K562 (cell line): ENCODE data around the gene SNCG. TPM values are rescaled to one million over a fixed set of nuclear protein-coding genes. Genes with fewer than 3 reads are reported as not detected.
"Not testable (repeated sequence)": the region's sequence is repeated elsewhere in the genome, so short reads cannot be mapped to it uniquely, and the experiment has no call there.

ENCODE experiments used
- ATAC-seq: fragments of 200-7000 bp; cut with Tn5 transposase; 3 replicates; pipeline ENCODE4 v1.9.1; 2020; ENCODE audit warnings: moderate library complexity
- BruUV-seq: library from RNA; stranded (reverse); fragments of 400-500 nt; replicated peaks from 2 replicates; lab custom pipeline; 2021; lab: Mats Ljungman, UMichigan
- CTCF ChIA-PET: fragments of 300-600 bp; formaldehyde crosslinking; extraction: SDS; loops from one replicate; lab custom pipeline; 2021; ENCODE audit warnings: low intra/inter-chr PET ratio; lab: Yijun Ruan, JAX
- POLR2A ChIA-PET: fragments of 300-600, 350-650 bp; sonication (Branson Sonifier 250); formaldehyde crosslinking; extraction: SDS; loops from one replicate; lab custom pipeline; 2021; ENCODE audit warnings: antibody characterized with exemption, inconsistent platforms; lab: Yijun Ruan, JAX
- DNase-seq, 4 experiments: peaks; one replicate each; pipeline versions ENCODE4 v3.0.0 to v3.0.0-alpha.2; 2011 to 2018; ENCODE audit warnings: low spot score in 3 of 4, mixed read lengths in 3 of 4; ENCODE audit errors: extremely low read depth in 1 of 4
- FAIRE-seq: peaks from 2 replicates; lab custom pipeline; 2011; peaks lifted over from hg19 to GRCh38; lab: Jason Lieb, UNC
- H2AFZ ChIP-seq: 2 replicates; pipeline ENCODE4 v1.6.0; 2011; ENCODE audit warnings: low read depth, low read length, control low read depth, inconsistent platforms
- H3K27ac ChIP-seq: fragments of 200-600 bp; 3 replicates; pipeline ENCODE4 v1.8.0; 2011; ENCODE audit warnings: low read depth, mild to moderate bottlenecking, control low read depth, inconsistent platforms, low read length, moderate library complexity, mixed read lengths; ENCODE audit errors: extremely low read depth
- H3K27me3 ChIP-seq, 2 experiments: fragments of 300-600 bp in 1 of 2; 2 replicates in 1 of 2; 3 replicates in 1 of 2; pipeline versions ENCODE4 v1.6.0 to v1.8.0; 2011; ENCODE audit warnings: inconsistent platforms in 2 of 2, low read length in 2 of 2, mild to moderate bottlenecking in 1 of 2, mixed read lengths in 1 of 2, moderate library complexity in 1 of 2; ENCODE audit not compliant: control insufficient read depth in 2 of 2, insufficient read depth in 2 of 2
- H3K36me3 ChIP-seq: fragments of 300-600 bp; 3 replicates; pipeline ENCODE4 v1.8.0; 2011; ENCODE audit warnings: mild to moderate bottlenecking, low read length, inconsistent platforms; ENCODE audit not compliant: control insufficient read depth, insufficient read depth
- H3K4me1 ChIP-seq, 2 experiments: fragments of 200-600 bp in 1 of 2; replicated peaks in 1 of 2; 2 replicates in 1 of 2; 3 replicates in 1 of 2; pipeline versions ENCODE4 v1.5.1 to v1.8.0; 2011; ENCODE audit warnings: inconsistent platforms in 2 of 2, low read length in 2 of 2, mild to moderate bottlenecking in 1 of 2, mixed read lengths in 1 of 2, moderate library complexity in 1 of 2; ENCODE audit not compliant: control insufficient read depth in 2 of 2, insufficient read depth in 2 of 2
- H3K4me2 ChIP-seq: 2 replicates; pipeline ENCODE4 v1.6.1; 2011; ENCODE audit warnings: low read length, control low read depth, inconsistent platforms, mixed read lengths; ENCODE audit not compliant: insufficient read depth
- H3K4me3 ChIP-seq: fragments of 200-600 bp; sonication (generic), shearing (Covaris generic); 2 replicates; pipeline ENCODE4 v1.5.1; 2016; ENCODE audit warnings: control low read depth, inconsistent platforms
- H3K79me2 ChIP-seq: fragments of 200-600 bp; 3 replicates; pipeline ENCODE4 v1.8.0; 2011; ENCODE audit warnings: low read length, inconsistent platforms; ENCODE audit not compliant: control insufficient read depth, insufficient read depth
- H3K9ac ChIP-seq, 2 experiments: 2 replicates each; pipeline versions ENCODE4 v1.6.0 to v1.6.1; 2011; ENCODE audit warnings: low read depth in 2 of 2, low read length in 2 of 2, control low read depth in 1 of 2, inconsistent platforms in 1 of 2, mild to moderate bottlenecking in 1 of 2, mixed read lengths in 1 of 2; ENCODE audit not compliant: insufficient read depth in 1 of 2
- H3K9me1 ChIP-seq: one replicate; pipeline ENCODE4 v1.6.0; 2011; ENCODE audit warnings: inconsistent platforms, mild to moderate bottlenecking, low read length, moderate library complexity; ENCODE audit not compliant: control insufficient read depth, insufficient read depth
- H3K9me3 ChIP-seq: replicated peaks from 2 replicates; pipeline ENCODE4 v1.5.1; 2011; ENCODE audit warnings: low read depth, low read length, inconsistent platforms; ENCODE audit not compliant: control insufficient read depth, insufficient read depth
- H4K20me1 ChIP-seq: replicated peaks from 2 replicates; pipeline ENCODE4 v1.6.1; 2011; ENCODE audit warnings: low read length, inconsistent platforms, mixed read lengths; ENCODE audit not compliant: control insufficient read depth, insufficient read depth
- CBX1 ChIP-seq: sonication (generic); IDR thresholded peaks from 2 replicates; pipeline ENCODE4 v1.6.1; 2016; ENCODE audit warnings: antibody characterized with exemption, low read depth, mild to moderate bottlenecking
- CBX3 ChIP-seq, 2 experiments: IDR thresholded peaks; 1 replicate in 1 of 2; 2 replicates in 1 of 2; pipeline ENCODE4 v1.6.1; 2012; ENCODE audit warnings: inconsistent platforms in 2 of 2, low read length in 2 of 2, borderline replicate concordance in 1 of 2, control low read depth in 1 of 2
- CBX5 ChIP-seq: IDR thresholded peaks from 2 replicates; pipeline ENCODE4 v1.6.1; 2014; ENCODE audit warnings: low read depth, borderline replicate concordance
- TRIM24 ChIP-seq, 2 experiments: fragments of 450-650 bp; IDR thresholded peaks; 2 replicates each; pipeline ENCODE4 v1.6.1; 2016
- TRIM28 ChIP-seq: fragments of 450-650 bp; IDR thresholded peaks from 2 replicates; pipeline ENCODE4 v1.6.1; 2017
- ZNF280A ChIP-seq: fragments of 450-650 bp; IDR thresholded peaks from 2 replicates; pipeline ENCODE4 v1.6.1; 2018; ENCODE audit warnings: mild to moderate bottlenecking, low read depth; ENCODE audit not compliant: partially characterized antibody
- ZNF766 ChIP-seq: fragments of 200-800 bp; sonication (Bioruptor generic); conservative IDR thresholded peaks from 2 replicates; pipeline ENCODE4 v1.6.1; 2016; ENCODE audit warnings: missing genetic modification characterization, missing compliant biosample characterization
- WGBS: fragments of 100-300 bp; shearing (Covaris generic); methylation state at CpG from one replicate; pipeline ENCODE4 v1.1.6; 2016; ENCODE audit warnings: low coverage, mixed read lengths; ENCODE audit not compliant: insufficient coverage; ENCODE audit errors: missing lambda C conversion rate; 5-methylcytosine and 5-hydroxymethylcytosine counted together
- in situ Hi-C: fragments of 300-500 bp; cut with MboI; formaldehyde crosslinking; loops from 4 replicates; pipeline ENCODE4 v1.15.0; 2018; ENCODE audit warnings: inconsistent platforms, mixed read lengths
- intact Hi-C: fragments of 100-400 bp; cut with micrococcal nuclease; formaldehyde crosslinking; loops from 2 replicates; pipeline ENCODE4 v1.14.2; 2022
- polyA plus RNA-seq, 8 experiments: library from polyadenylated mRNA; depleted of rRNA in 4 of 8; stranded (reverse) in 5 of 8; unstranded in 3 of 8; fragments of >200 nt; fragmentation: Nextera tagmentation in 2 of 8; fragmentation: Illumina TruSeq in 1 of 8; extraction: Ambion mirVana in 2 of 8; extraction: Trizol in 1 of 8; gene quantifications; 2 replicates each; pipeline versions ENCODE4 v1.2.1 to v1.2.3, GENCODE V29; 2011 to 2014; ENCODE audit warnings: inconsistent platforms in 1 of 8, missing spikeins in 1 of 8
- total RNA-seq, 7 experiments: library from RNA; depleted of rRNA in 6 of 7; stranded (reverse); fragments of >200 nt in 6 of 7; fragmentation: Illumina TruSeq in 2 of 7; extraction: Trizol in 2 of 7; gene quantifications; 2 replicates each; pipeline versions ENCODE4 v1.2.1 to v1.2.3, GENCODE V29; 2011 to 2021; ENCODE audit warnings: low replicate concordance in 1 of 7

SNCG gene
- total and polyA plus RNA-seq, 9 of the 15 experiments (the other 6 are each of a cell fraction or from before 2014, with no cell fraction given): 9.8 to 146 (median 93.6) TPM

- H3K9ac ChIP-seq, BruUV-seq, in situ Hi-C loops, H2AFZ ChIP-seq, CTCF ChIA-PET, H3K36me3 ChIP-seq, FAIRE-seq, H4K20me1 ChIP-seq, H3K4me3 ChIP-seq, H3K27me3 ChIP-seq, DNase-seq, ATAC-seq, H3K9me1 ChIP-seq, intact Hi-C loops, H3K79me2 ChIP-seq, H3K9me3 ChIP-seq, H3K4me2 ChIP-seq, POLR2A ChIA-PET, H3K27ac ChIP-seq: not testable (repeated sequence)
- peaks cover 39% of the 10 kb centered on the region in 2 experiments for H3K4me1 ChIP-seq
- 84% methylated on average over 8 of the region's 10 CpGs for WGBS
- TF ChIP-seq TRIM24 (IDR thresholded peaks at IDR 0.05) (peak; percentile 20 to 57; a peak in 1 of 4 replicates), CBX1 (peak; percentile 70; the same call in 1 of the 2 replicates), TRIM28 (peak; percentile 93), CBX5 (peak; percentile 93), ZNF766 (CRISPR knock-in tag) (0 out of 2 replicates have a peak, but pooled peaks have one; percentile 42), ZNF280A (peak; percentile 66), CBX3 (IDR thresholded peaks at IDR 0.05; ENCODE audit: borderline replicate concordance in 1 of 2, low read length in 2 of 2) (peak in 1 of 2 experiments; percentile 81; a peak in 2 of 3 replicates)
Measured at GRCh38 chr10:86952697-86953096, 5.7 kb upstream of the SNCG start.
